ENCODE results near the gene ARSK.

- TF ChIP-seq CTCF (conservative IDR thresholded peaks at IDR 0.05; ENCODE audit: low read depth, low read length) (no peak), BHLHE40 (IDR thresholded peaks at IDR 0.05; ENCODE audit: low read depth, low read length) (no peak), POLR2A (IDR thresholded peaks at IDR 0.05; ENCODE audit: low read depth, low read length) (no peak), USF2 (IDR thresholded peaks at IDR 0.05; ENCODE audit: low read depth, low read length) (no peak), CEBPB (IDR thresholded peaks at IDR 0.05; ENCODE audit: low read depth, low read length) (no peak), RAD21 (IDR thresholded peaks at IDR 0.05; ENCODE audit: low read length) (no peak), MXI1 (IDR thresholded peaks at IDR 0.05; ENCODE audit: borderline replicate concordance, low read depth, low read length) (no peak), MAZ (IDR thresholded peaks at IDR 0.05; ENCODE audit: borderline replicate concordance, low read depth, low read length) (no peak), CHD1 (IDR thresholded peaks at IDR 0.05; ENCODE audit: low read depth, low read length) (no peak), SMC3 (IDR thresholded peaks at IDR 0.05; ENCODE audit: low read depth, low read length) (no peak), RCOR1 (IDR thresholded peaks at IDR 0.05; ENCODE audit: insufficient replicate concordance, low read length) (no peak), MAFK (IDR thresholded peaks at IDR 0.05; ENCODE audit: low read depth, low read length) (no peak), FOS (IDR thresholded peaks at IDR 0.05; ENCODE audit: low read depth, low read length) (no peak), RFX5 (IDR thresholded peaks at IDR 0.05; ENCODE audit: low read depth, low read length) (no peak)
Measured at GRCh38 chr5:95624368-95624767, 69.5 kb downstream of the ARSK start.
